ENCODE results near the gene MBD4.

DNA sequence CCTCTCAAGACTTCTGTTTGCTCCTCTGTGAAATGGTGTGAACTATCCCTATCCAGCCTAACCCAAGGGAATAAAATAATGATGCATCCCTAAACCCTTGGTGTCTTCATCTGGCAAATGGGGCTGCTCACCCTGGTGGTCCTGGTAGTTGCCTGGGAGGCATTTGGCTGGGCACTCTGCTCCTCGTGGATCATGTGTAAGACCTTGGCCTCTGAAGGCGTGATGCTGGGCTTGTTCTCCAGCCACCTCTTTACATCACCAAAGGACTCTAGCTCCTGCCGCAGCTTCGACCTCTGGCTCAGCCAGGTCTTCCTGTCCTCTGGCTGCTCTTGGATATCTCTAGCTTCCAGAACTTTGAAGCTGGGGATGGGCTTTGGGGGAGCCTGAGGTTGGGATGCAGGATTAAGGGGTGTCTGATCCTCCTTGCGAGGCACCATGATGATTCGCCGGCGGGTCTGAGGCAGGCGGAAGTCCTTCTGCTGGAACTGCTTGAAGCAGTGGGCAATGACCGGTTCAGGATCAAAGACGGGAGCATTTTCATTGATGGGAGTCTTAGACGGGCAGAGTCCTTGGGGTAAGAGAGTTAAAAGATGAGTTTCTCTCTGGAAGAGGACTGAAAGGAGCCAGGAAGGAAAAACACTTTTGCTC lies 18.4 kb downstream of the MBD4 start:
- TF ChIP-seq, protein P1, sequence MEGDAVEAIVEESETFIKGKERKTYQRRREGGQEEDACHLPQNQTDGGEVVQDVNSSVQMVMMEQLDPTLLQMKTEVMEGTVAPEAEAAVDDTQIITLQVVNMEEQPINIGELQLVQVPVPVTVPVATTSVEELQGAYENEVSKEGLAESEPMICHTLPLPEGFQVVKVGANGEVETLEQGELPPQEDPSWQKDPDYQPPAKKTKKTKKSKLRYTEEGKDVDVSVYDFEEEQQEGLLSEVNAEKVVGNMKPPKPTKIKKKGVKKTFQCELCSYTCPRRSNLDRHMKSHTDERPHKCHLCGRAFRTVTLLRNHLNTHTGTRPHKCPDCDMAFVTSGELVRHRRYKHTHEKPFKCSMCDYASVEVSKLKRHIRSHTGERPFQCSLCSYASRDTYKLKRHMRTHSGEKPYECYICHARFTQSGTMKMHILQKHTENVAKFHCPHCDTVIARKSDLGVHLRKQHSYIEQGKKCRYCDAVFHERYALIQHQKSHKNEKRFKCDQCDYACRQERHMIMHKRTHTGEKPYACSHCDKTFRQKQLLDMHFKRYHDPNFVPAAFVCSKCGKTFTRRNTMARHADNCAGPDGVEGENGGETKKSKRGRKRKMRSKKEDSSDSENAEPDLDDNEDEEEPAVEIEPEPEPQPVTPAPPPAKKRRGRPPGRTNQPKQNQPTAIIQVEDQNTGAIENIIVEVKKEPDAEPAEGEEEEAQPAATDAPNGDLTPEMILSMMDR (IDR thresholded peaks at IDR 0.05) = no peak
- TF ChIP-seq POLR2A (IDR thresholded peaks at IDR 0.05) = no peak

Measured in thyroid gland (tissue), 4 donors.